Peyer's patch (tissue), 4 donors: ENCODE measurements around the gene PARD3B.

Experiments
- CTCF ChIP-seq, 6 experiments: fragments of 450-650 bp in 4 of 6; fragments of 200-600 bp in 2 of 6; sonication (generic) in 1 of 6; IDR thresholded peaks; one replicate each; pipeline ENCODE4 v1.5.1; 2017 to 2019; ENCODE audit warnings: antibody characterized with exemption in 6 of 6, mild to moderate bottlenecking in 3 of 6, moderate library complexity in 1 of 6
- POLR2A ChIP-seq, 2 donors: fragments of 450-650 bp; IDR thresholded peaks; one replicate each; pipeline ENCODE4 v1.5.1; 2017; ENCODE audit warnings: antibody characterized with exemption in 2 of 2, mild to moderate bottlenecking in 2 of 2, moderate library complexity in 2 of 2

- TF ChIP-seq POLR2A (IDR thresholded peaks at IDR 0.05) (no peak), CTCF (IDR thresholded peaks at IDR 0.05) (no peak)
Measured at GRCh38 chr2:205596581-205596980, 1051.3 kb downstream of the PARD3B start.
